GM19351 (cell line): Measurements from ENCODE around the gene MUCL3.
"Not testable (repeated sequence)": the region's sequence is repeated elsewhere in the genome, so short reads cannot be mapped to it uniquely, and the experiment has no call there.

Experiments used
- ATAC-seq: cut with Tn5 transposase; IDR thresholded peaks from one replicate; pipeline ENCODE4 v1.9.1; 2021; ENCODE audit warnings: mild to moderate bottlenecking, moderate library complexity; ENCODE audit not compliant: unreplicated experiment

MUCL3 gene

DNA sequence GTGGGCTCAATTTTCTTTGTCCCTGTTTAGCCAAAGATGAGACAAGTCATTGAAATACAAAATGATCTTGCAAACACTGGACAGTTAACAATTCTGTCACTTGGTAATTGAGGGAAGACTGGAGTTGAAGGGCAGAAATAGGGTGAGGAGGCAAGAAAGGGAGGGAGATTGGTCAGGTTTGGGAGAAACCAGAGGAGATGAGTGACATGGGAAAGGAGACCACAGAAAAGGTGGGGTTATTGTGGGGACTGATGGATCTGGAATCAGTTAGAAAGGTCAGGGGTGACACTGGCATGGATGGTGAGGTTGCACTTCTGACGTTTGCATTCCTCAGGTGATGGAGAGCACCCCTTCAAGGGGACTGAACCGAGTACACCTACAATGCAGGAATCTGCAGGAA lies 32.1 kb upstream of the MUCL3 start:
- ATAC-seq, result no peak

DNA sequence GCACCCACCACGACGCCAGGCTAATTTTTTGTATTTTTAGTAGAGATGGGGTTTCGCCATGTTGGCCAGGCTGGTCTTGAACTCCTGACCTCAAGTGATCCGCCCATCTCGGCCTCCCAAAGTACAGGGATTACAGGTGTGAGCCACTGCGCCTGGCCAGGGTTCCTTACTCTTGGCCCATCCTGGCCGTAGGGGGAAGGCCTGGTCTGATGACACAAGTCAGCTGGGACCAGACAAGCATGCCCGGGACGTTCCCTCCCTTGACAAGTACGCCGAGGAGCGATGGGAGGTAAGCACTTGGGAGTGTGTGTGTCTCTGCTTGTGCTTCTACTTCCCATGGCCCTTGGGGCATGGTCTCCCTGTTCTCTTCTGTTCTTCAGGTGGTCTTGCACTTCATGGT lies 30.3 kb upstream of the MUCL3 start:
- not testable (repeated sequence) for ATAC-seq

DNA sequence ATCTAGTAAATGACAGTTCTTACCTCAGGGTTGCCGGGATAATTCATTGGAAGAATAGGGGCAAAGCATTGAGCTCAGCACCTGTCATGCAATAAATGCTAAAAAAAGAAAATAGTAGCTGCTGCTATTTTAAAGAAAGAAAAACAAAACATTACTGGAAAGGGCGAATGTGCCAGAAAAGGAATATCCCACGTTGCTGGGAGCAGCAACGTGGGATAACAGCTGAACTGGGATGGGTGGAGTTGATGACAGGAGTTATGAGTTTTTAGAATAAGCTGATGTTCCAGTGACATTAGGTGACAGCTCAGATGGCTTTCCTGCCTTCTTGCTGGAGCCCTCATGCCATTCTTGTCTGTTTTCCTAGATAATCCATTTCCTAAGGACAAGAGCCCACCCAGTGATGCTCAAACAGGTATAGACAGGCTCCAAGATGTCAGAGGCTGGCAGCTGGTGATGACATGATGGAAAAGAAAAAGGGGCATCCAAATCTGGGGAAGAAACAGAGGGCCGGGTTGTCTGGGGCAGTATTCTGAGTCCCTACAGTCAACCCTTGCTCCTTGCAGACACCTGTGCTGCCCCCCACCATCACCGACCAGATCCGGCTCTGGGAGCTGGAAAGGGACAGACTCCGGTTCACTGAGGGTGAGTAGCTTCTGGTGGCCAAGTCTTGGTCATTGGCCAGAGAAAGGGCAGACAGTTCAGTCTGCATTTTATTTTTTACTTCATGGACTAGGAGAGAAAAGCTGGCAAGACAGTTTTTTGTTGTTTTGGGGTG lies 27.8 kb upstream of the MUCL3 start:
- ATAC-seq, result no peak

DNA sequence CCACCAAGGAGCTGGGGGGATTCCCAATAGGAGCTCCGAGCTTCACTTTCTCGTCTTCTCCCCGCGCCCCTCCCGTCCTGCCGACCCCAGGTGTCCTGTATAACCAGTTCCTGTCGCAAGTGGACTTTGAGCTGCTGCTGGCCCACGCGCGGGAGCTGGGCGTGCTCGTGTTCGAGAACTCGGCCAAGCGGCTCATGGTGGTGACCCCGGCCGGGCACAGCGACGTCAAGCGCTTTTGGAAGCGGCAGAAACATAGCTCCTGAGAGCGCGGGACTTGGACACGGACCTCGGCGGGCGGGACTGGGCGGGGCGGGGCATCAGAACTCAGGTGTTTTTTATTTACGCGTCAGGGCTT lies 27.1 kb upstream of the MUCL3 start:
- ATAC-seq, result no peak

DNA sequence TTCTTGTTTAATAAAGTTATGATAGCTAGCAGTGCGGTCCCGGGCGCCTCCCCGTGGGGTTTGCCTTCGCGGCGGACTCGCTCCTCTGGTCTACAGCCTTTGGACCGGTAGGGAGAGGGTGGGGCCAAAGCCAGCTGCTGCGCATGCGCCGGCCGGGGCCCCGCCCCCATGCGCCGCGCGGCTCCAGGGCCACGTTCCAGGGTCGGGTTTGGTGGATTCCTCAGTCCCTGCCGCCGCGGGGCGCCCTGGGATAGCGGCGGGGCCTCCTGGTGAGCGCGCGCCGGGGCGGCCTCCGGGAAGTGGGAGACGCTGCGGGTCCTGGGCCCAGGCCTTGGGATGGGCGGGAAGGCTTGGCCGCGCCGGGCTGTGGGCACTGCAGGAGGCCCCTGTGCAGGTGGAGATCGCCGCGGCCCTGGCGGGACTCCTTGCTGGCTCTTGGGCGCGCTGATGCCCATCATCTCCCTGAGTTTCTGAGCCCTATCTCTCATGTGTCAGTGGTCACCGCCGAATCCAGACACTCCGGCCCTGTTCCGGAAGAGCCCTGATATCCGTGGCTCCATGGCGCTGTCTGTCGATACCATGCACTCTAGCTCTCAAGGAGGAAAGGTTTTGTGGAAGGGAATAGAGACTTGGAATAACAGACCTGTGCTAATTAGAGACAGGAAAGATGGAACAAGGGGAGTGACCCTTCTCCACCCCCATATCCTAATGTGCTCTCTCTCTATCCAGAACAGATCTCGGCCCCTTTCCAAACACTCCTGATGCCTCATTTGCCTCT lies 26.5 kb upstream of the MUCL3 start, which contains the start of gene VARS2:
Gene VARS2 (plus strand): TSS at position 163 of the 778 bp plus-strand sequence. CDS start 599 bp downstream, at position 762.
- peak; percentile 94 for ATAC-seq

DNA sequence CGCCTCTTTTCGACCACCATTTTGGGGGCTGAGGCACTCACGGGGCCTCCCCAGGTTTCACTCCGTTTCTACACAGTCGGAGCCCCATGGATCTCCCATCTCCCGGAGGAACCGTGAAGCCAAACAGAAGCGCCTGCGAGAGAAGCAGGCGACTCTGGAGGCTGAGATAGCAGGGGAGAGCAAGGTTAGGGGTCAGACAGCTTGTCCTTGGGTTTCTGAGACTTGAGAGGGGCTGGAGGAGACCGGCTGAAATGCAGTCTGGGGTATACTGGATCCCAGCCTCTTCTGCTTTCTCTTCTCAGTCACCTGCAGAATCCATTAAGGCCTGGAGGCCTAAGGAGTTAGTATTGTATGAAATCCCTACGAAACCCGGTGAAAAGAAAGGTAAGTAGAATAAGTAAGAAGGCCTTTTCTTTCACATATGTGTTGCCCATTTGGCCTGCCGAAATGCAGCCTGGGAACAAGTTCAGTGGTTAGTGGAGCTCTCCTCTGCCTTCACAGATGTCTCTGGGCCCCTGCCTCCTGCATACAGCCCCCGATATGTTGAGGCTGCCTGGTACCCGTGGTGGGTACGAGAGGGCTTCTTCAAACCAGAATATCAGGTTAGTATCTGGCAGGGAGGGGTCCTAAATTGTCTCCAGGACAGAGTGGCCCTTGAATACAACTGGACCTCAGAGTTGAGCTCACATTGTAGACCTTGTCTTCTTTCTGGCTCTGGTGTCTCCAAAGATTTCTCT lies 25.8 kb upstream of the MUCL3 start:
- no peak for ATAC-seq

DNA sequence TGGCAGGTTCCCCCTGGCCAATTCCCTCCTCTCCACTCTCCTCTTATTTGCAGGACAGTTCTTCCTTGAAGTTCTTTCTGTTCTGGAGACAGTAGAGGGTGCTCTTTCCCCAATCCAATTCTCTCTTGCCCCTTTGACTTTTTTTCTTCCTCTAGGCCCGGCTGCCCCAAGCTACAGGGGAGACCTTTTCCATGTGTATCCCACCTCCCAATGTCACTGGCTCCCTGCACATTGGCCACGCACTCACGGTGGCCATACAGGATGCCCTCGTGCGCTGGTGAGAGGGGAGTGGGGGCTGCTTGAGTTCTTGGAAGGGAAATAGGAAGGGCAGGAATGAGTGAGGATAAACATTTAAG lies 25.2 kb upstream of the MUCL3 start:
- ATAC-seq, result no peak

DNA sequence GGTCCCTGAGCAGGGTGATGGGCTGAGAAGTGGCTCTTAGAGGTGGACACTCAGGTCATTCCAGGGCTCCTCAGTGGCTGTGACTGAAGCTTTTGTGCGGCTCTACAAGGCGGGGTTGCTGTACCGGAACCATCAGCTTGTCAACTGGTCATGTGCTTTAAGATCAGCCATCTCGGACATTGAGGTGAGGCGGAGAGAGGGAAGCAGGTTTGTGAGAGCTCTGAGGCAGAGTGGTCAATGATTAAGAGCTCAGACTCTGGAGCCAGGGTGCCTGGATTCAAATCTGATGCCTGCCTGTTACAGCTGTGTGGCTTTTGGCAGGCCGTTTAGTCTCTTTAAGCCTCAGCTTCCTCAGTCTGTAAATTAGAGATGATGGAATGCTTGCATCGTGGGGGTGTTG lies 23.7 kb upstream of the MUCL3 start:
- ATAC-seq, result no peak

DNA sequence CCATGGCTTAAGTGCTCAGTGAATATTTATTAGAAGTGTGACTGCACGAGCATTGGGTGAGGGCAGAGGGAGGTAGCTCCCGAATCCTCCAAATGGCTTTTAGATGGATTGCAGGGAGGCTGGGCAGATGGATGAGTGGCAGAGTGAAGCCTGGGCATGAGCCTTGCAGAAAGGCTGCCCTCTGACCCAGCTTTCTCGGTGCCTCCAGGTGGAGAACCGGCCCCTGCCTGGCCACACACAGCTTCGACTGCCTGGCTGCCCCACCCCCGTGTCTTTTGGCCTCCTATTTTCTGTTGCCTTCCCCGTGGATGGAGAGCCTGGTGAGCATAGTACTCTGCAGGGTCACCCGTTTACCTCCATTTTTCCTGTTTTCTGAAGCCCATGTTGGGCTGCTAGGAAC lies 23.3 kb upstream of the MUCL3 start:
- no peak for ATAC-seq

DNA sequence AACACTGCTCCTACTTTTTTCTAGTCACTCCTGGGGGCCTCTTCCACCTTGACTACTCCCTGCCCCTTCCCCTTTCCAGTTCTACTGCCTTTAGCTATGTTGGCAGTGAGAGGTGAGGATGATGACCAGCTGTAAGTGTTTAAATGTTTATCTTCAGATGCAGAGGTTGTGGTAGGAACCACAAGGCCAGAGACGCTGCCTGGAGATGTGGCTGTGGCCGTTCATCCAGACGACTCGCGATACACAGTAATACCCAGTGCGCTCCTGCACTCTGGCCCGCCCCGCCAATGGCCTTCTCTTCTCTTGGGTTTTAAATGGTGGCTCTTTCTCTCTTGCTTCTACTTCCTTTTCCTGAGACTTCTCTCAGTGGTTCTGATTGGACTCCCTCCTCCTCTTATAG lies 22.1 kb upstream of the MUCL3 start:
- ATAC-seq, result no peak

DNA sequence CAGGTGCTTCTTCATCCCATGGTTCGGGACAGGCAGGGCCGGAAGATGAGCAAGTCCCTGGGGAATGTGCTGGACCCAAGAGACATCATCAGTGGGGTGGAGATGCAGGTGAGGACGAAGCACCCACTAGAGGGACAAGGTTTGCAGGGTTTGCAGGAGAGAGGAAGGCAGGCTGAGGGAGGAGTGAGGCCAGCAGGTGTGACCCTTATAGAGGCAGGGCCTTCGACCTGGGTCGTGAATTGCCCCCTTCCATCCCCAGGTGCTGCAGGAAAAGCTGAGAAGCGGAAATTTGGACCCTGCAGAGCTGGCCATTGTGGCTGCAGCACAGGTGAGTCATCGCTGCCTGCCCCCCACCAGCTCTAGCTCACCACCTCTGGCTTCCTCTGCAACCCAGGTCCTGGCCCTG lies 18.3 kb upstream of the MUCL3 start:
- no peak for ATAC-seq

DNA sequence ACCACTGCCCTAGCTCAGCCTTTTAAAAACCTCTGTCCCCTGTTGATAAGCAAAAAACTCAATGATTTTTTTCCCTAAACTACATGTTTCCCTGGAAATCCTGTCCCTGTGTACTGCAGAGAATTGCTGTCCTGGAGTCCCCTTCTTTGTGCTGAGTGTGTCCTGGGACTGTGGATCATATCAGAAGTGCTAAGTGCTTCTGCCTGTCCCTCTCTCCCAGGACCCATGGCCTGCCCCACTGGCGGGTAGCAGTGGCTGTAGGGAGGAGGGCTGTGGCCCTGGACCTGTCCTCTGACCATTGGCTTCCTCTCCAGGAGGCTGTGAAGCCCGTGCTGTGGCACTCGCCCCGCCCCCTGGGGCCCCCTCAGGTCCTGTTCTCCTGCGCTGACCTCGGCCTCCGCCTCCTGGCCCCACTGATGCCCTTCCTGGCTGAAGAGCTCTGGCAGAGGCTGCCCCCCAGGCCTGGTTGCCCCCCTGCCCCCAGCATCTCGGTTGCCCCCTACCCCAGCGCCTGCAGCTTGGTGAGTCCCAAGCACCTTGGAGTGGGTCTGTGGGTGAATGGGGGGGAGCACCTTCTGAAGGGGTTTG lies 16.6 kb upstream of the MUCL3 start:
- not testable (repeated sequence) for ATAC-seq

DNA sequence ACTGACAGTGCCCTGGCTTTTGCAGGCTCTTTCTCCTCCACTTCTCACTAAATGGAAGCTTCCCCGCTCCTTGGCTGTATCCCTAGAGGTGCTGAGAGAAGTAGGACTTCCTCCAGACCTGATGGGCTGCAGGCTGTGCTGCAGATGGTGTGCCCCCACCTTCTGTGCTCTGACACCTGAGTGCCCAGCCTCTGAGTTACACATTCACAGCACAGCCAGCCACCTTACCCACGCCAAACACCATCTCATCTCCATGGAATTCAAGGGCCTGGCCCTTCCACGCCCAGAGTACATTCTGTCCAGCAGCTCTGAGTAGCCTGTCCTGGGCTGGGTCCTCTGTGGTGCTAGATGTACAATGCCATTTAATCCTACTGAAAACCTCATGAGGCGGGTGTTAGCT lies 14.1 kb upstream of the MUCL3 start:
- no peak for ATAC-seq

DNA sequence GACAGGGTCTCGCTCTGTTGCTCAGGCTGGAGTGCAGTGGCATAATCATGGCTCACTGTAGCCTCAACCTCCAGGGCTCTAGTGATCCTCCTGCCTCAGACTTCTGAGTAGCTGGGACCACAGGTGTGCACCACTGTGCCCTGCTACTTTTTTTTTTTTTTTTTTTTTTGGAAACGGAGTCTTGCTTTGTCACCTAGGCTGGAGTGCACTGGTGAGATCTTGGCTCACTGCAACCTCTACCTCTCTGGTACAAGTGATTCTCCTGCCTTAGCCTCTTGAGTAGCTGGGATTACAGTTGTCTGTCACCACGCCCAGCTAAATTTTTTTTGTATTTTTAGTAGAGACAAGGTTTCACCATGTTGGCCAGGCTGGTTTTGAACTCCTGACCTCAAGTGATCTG lies 13.7 kb upstream of the MUCL3 start:
- not testable (repeated sequence) for ATAC-seq

DNA sequence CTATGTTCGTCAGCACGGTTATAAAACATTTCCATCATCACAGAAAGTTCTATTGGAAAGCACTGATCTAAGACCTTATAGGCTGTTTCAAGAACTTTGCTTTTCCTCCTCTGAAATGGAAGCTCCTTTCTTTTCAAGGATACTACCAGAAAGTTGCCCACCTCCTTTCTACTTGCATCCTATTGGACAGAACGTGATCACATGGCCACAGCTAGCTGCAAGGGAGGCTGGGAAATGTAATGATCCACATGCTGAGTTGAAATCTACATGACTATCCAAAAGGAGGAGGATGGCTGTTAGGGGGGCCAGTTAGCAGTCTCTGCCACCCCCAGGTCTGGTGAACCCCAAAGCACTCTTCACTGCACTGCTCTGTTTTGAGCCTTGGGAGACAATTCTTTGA lies 12.1 kb upstream of the MUCL3 start:
- no peak for ATAC-seq

DNA sequence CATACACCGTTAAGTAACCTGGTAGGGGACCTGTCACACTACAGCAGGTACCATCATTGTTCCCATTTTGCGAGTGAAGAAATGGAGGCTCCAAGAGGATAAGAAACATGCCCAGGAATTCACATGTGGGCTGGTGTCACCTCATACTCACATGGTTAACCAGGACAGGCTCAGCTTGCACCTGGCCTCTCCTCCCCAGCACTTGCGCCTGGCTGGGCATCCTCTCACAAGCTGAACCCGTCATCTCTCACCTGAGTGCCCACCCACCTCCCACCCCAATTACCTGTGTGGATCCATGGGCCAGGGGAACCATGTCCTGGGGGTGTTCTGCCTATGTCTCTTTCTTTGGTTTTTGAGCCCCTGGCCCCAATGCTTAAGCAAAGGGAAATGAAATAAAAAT lies 10.3 kb upstream of the MUCL3 start:
- ATAC-seq, result no peak

DNA sequence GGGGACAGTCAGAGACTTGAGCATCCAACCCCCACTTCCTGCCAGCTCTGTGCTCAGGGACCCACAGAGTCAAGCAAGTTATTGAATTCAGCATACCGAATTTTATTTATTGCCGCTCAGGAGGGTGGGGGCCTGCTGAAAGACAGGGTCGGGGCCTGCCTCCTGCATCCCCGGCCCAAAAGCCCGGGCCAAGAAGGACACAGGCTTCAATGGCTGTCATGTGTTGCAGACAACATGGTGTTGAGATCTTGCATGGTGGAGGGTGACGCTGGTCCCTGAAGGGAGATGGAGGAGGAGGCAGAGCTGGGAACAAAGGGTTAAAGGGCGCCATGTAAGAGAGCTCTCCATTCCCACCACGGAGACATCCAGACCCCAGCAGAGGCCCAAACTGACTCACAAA lies 9.5 kb upstream of the MUCL3 start:
- no peak for ATAC-seq

DNA sequence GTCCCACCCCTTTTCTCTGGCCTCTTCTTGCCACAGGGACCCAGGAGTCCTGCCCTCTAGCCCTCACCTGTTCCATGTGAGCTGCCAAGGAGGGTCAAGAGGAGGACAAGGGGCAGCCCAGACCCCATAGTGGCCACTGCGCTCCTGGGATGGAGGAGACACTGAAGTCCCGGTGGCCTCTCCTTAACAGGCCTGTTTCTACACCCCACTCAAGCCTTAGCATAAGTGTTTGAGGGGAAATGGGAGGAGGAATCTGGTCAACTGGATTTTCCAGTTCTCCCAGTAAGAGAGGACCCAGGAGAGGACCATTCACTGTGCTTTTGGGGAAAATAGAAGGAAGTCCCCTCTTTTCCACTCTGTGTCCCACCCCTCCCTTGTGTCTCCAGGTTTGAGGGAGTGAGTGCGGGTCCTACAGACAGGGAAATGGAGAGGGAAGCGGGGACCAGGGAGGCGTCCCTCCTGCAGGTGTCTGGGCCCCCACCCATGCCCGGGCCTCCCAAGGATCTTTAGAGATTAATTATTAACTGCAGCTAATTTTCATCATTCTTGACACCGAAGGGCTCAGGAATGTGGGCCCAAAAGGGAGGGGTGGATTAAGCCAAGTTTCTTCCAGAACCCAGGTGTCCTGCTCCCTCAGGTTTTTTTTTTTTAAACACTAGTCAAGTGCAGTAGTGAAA lies 8.7 kb upstream of the MUCL3 start, which contains the start of gene SFTA2:
Gene SFTA2 (minus strand): TSS at position 202 of the 677 bp plus-strand sequence. CDS start 74 bp downstream, at position 128.
- ATAC-seq, result no peak

DNA sequence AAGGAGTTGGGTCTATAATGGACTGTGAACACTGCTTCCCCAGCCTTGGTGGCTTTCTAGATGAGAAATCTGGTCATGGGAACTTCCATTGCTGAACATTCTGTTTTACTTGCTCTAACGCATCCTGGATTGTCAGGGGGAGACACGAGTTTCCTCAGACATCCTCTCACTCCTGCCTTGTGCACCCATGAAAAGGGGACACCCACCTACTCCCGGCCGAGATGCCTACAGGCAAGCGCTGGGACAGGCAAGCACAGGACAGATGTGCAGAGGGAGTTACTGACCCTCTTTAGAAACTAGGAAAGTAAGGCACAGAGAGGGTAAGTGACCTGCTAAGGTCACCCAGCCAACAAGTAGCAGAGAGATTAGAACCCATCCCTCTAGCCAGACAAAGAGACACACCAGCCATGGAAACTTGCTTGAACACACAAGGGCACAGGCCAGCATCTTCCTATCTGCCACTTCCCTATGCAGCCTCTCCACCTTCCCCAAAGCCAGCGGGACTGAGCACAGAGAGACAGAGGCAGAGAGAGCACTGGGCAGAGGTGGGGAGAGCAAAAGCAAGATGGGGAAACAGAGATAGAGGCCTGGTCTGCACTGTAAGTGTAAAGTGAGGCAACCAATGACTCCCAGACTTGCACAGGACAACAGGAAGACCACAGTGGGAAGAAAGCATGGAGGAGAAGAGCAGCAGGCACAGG lies 8.0 kb upstream of the MUCL3 start:
- ATAC-seq, result no peak

DNA sequence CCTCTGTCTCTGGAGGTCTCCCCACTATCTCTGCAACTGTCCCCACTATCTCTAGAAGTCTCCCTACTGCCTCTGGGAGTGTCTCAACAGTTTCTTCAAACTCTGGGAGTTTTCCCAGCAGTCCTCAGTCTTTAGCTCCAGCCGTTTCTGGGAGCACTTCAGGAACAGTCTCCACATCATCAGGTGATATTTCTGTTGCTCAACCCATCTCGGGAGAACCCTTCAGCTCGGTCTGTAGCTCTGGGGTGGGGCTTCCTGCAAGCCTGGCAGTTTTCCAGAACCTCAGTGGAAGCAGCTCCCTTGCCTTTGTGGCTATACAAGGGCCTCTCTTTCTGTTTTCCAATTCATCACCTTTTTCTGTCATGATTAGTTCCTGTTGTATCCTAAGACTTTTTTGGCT lies 5.8 kb upstream of the MUCL3 start:
- ATAC-seq, result no peak
